ENCODE data around the gene PLCB4. TPM values are rescaled to one million over a fixed set of nuclear protein-coding genes. Genes with fewer than 3 reads are reported as not detected.

Gene PLCB4
- total RNA-seq, 1 experiment from 2014 or later = 14.9 TPM

- Histone ChIP-seq H3K27ac (no peak overlapping the region), H3K36me3 (ENCODE audit: low read depth) (no peaks in the 10 kb centered on the region; the same call in 1 of the 2 replicates), H2AFZ (no peak overlapping the region), H3F3A (ENCODE audit: insufficient read depth, low read depth) (no peaks in the 10 kb centered on the region), H3K4me3 (no peak overlapping the region), H3K27me3 (ENCODE audit: insufficient read depth, low read depth) (no peaks in the 10 kb centered on the region), H3K9me3 (ENCODE audit: insufficient read depth, low read depth) (no peaks in the 10 kb centered on the region), H4K20me1 (ENCODE audit: insufficient read depth) (no peaks in the 10 kb centered on the region), H3K9me2 (ENCODE audit: insufficient read depth) (no peaks in the 10 kb centered on the region), H3K4me1 (replicated peaks; ENCODE audit: insufficient read depth) (no peaks in the 10 kb centered on the region), H3K4me2 (no peak overlapping the region), H3K79me2 (ENCODE audit: low read depth) (no peaks in the 10 kb centered on the region)
- no peak for DNase-seq
- ChIA-PET CTCF (no interaction called here), POLR2A (ENCODE audit: unreplicated experiment) (no interaction called here)
- no TSS peak for BruUV-seq (replicated peaks)
- TF ChIP-seq, protein P1, sequence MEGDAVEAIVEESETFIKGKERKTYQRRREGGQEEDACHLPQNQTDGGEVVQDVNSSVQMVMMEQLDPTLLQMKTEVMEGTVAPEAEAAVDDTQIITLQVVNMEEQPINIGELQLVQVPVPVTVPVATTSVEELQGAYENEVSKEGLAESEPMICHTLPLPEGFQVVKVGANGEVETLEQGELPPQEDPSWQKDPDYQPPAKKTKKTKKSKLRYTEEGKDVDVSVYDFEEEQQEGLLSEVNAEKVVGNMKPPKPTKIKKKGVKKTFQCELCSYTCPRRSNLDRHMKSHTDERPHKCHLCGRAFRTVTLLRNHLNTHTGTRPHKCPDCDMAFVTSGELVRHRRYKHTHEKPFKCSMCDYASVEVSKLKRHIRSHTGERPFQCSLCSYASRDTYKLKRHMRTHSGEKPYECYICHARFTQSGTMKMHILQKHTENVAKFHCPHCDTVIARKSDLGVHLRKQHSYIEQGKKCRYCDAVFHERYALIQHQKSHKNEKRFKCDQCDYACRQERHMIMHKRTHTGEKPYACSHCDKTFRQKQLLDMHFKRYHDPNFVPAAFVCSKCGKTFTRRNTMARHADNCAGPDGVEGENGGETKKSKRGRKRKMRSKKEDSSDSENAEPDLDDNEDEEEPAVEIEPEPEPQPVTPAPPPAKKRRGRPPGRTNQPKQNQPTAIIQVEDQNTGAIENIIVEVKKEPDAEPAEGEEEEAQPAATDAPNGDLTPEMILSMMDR (conservative IDR thresholded peaks at IDR 0.05) = no peak
- TF ChIP-seq EZH2 (IDR thresholded peaks at IDR 0.05; ENCODE audit: low read depth) = no peak
- intact Hi-C loops (cut with micrococcal nuclease; ENCODE audit: unreplicated experiment) = no loop called here
Observed at GRCh38 chr20:9415426-9415825, 346.5 kb downstream of the PLCB4 start.

DNA sequence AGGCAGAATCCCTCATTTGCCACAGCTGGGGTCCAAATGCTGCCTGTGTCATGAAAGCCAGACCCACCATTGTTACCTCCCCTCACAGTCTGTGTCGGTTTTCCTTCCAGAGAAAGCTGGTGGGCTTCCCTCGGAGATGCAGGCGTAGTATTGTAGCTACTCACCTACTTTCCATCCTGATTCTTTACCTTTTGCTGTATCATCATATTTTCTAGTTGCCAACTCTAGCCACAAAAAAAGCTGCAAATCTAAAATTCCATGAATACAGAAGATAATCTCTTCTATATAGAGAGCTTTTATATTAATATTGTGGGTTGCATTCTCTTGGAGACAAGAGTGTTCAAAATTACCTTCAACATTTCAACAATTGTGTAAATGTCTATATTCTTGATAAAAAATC lies 347.5 kb downstream of the PLCB4 start:
- H3K79me2 ChIP-seq (ENCODE audit: low read depth) = no peaks in the 10 kb centered on the region
- ChIA-PET POLR2A (ENCODE audit: unreplicated experiment) (no interaction called here), CTCF (no interaction called here)
- H3K4me1 ChIP-seq (replicated peaks; ENCODE audit: insufficient read depth) = no peaks in the 10 kb centered on the region
- no peaks in the 10 kb centered on the region for H3K27me3 ChIP-seq (ENCODE audit: insufficient read depth, low read depth)
- H3K36me3 ChIP-seq (ENCODE audit: low read depth) = no peaks in the 10 kb centered on the region
- H3F3A ChIP-seq (ENCODE audit: insufficient read depth, low read depth) = no peaks in the 10 kb centered on the region
- no peak overlapping the region for H3K27ac ChIP-seq
- TF ChIP-seq, protein P1 (conservative IDR thresholded peaks at IDR 0.05) = no peak
- no peak for TF ChIP-seq EZH2 (IDR thresholded peaks at IDR 0.05; ENCODE audit: low read depth)
- intact Hi-C loops (cut with micrococcal nuclease; ENCODE audit: unreplicated experiment) = no loop called here
- H3K4me3 ChIP-seq = no peak overlapping the region
- no TSS peak for BruUV-seq (replicated peaks)
- no peaks in the 10 kb centered on the region for H3K9me2 ChIP-seq (ENCODE audit: insufficient read depth)
- DNase-seq = no peak
- H3K9me3 ChIP-seq (ENCODE audit: insufficient read depth, low read depth) = no peaks in the 10 kb centered on the region
- H2AFZ ChIP-seq = no peak overlapping the region
- no peaks in the 10 kb centered on the region for H4K20me1 ChIP-seq (ENCODE audit: insufficient read depth)
- H3K4me2 ChIP-seq = no peak overlapping the region

GRCh38 chr20:9417665-9418064 lies 348.8 kb downstream of the PLCB4 start:
- Histone ChIP-seq H3K79me2 (ENCODE audit: low read depth) (no peaks in the 10 kb centered on the region), H3K4me2 (no peak overlapping the region), H2AFZ (no peak overlapping the region), H3K27ac (no peak overlapping the region), H3K27me3 (ENCODE audit: insufficient read depth, low read depth) (no peaks in the 10 kb centered on the region), H4K20me1 (ENCODE audit: insufficient read depth) (no peaks in the 10 kb centered on the region), H3K4me1 (replicated peaks; ENCODE audit: insufficient read depth) (no peaks in the 10 kb centered on the region), H3K9me2 (ENCODE audit: insufficient read depth) (no peaks in the 10 kb centered on the region), H3F3A (ENCODE audit: insufficient read depth, low read depth) (no peaks in the 10 kb centered on the region), H3K4me3 (no peak overlapping the region), H3K9me3 (ENCODE audit: insufficient read depth, low read depth) (no peaks in the 10 kb centered on the region; the same call in 1 of the 2 replicates), H3K36me3 (ENCODE audit: low read depth) (no peaks in the 10 kb centered on the region)
- no TSS peak for BruUV-seq (replicated peaks)
- no peak for DNase-seq
- ChIA-PET POLR2A (ENCODE audit: unreplicated experiment) (no interaction called here), CTCF (no interaction called here)
- intact Hi-C loops (cut with micrococcal nuclease; ENCODE audit: unreplicated experiment) = no loop called here
- no peak for TF ChIP-seq EZH2 (IDR thresholded peaks at IDR 0.05; ENCODE audit: low read depth)
- TF ChIP-seq, protein P1 (conservative IDR thresholded peaks at IDR 0.05) = no peak

All from PC-9 (cell line).